Endothelial cell of umbilical vein (primary cell): ENCODE results near the gene ZHX3. TPM values are rescaled to one million over a fixed set of nuclear protein-coding genes. Genes with fewer than 3 reads are reported as not detected.

Experiments
- BruUV-seq: library from RNA; stranded (reverse); fragments of 400-500 nt; replicated peaks from 2 replicates; lab custom pipeline; 2021; lab: Mats Ljungman, UMichigan
- CTCF ChIA-PET: fragments of 300-600, 350-600 bp; sonication (Branson Sonifier 250); formaldehyde crosslinking; loops from one replicate; lab custom pipeline; 2021; ENCODE audit warnings: antibody characterized with exemption, inconsistent platforms; lab: Charles Lee
- POLR2A ChIA-PET: fragments of 300-600, 350-600 bp; sonication (Branson Sonifier 250); formaldehyde crosslinking; loops from one replicate; lab custom pipeline; 2021; ENCODE audit warnings: antibody characterized with exemption, inconsistent platforms; lab: Charles Lee
- DNase-seq: peaks from one replicate; pipeline ENCODE4 v3.0.0-alpha.2; 2011; ENCODE audit warnings: low read depth, low spot score
- FAIRE-seq: peaks from 2 replicates; lab custom pipeline; 2011; peaks lifted over from hg19 to GRCh38; lab: Jason Lieb, UNC
- H2AFZ ChIP-seq: 2 replicates; pipeline ENCODE4 v1.6.0; 2012; ENCODE audit warnings: low read depth, low read length, control low read depth, inconsistent platforms
- H3K27ac ChIP-seq: 2 replicates; pipeline ENCODE4 v1.5.1; 2011; ENCODE audit warnings: low read depth, mild to moderate bottlenecking, control low read depth, low read length, moderate library complexity; ENCODE audit not compliant: insufficient read depth
- H3K27me3 ChIP-seq, 2 experiments: 2 replicates each; pipeline versions ENCODE4 v1.6.0 to v1.6.1; 2011; ENCODE audit warnings: low read length in 2 of 2, mixed read lengths in 1 of 2; ENCODE audit not compliant: control insufficient read depth in 2 of 2, insufficient read depth in 2 of 2
- H3K36me3 ChIP-seq, 2 experiments: 2 replicates in 1 of 2; 3 replicates in 1 of 2; pipeline ENCODE4 v1.5.1; 2011; ENCODE audit warnings: low read length in 2 of 2, mild to moderate bottlenecking in 1 of 2, moderate library complexity in 1 of 2; ENCODE audit not compliant: control insufficient read depth in 2 of 2, insufficient read depth in 2 of 2; ENCODE audit errors: extremely low read depth in 1 of 2
- H3K4me1 ChIP-seq: 3 replicates; pipeline ENCODE4 v1.5.1; 2011; ENCODE audit warnings: mild to moderate bottlenecking, low read length; ENCODE audit not compliant: control insufficient read depth, insufficient read depth; ENCODE audit errors: extremely low read depth
- H3K4me2 ChIP-seq: 2 replicates; pipeline ENCODE4 v1.6.1; 2011; ENCODE audit warnings: low read length, control low read depth, mixed read lengths; ENCODE audit not compliant: insufficient read depth
- H3K4me3 ChIP-seq, 3 experiments: fragments of 200-600 bp in 1 of 3; sonication (generic), shearing (Covaris generic) in 1 of 3; replicated peaks in 1 of 3; 2 replicates each; pipeline ENCODE4 v1.5.1; 2011 to 2016; ENCODE audit warnings: control low read depth in 3 of 3, low read length in 3 of 3, mild to moderate bottlenecking in 2 of 3, inconsistent platforms in 1 of 3, low read depth in 1 of 3, moderate library complexity in 1 of 3; ENCODE audit not compliant: insufficient read depth in 1 of 3
- H3K79me2 ChIP-seq: 2 replicates; pipeline ENCODE4 v1.6.0; 2012; ENCODE audit warnings: low read length, inconsistent platforms; ENCODE audit not compliant: control insufficient read depth, insufficient read depth
- H3K9ac ChIP-seq: replicated peaks from 2 replicates; pipeline ENCODE3; 2011; ENCODE audit warnings: low read length, control low read depth; ENCODE audit not compliant: insufficient read depth; ENCODE audit errors: extremely low read depth
- H3K9me1 ChIP-seq: replicated peaks from 3 replicates; pipeline ENCODE4 v1.6.0; 2011; ENCODE audit warnings: mild to moderate bottlenecking, low read length; ENCODE audit not compliant: control insufficient read depth, insufficient read depth; ENCODE audit errors: extremely low read depth
- H3K9me3 ChIP-seq: replicated peaks from 2 replicates; pipeline ENCODE4 v1.5.1; 2012; ENCODE audit warnings: low read length, inconsistent platforms; ENCODE audit not compliant: control insufficient read depth, insufficient read depth
- H4K20me1 ChIP-seq: replicated peaks from 2 replicates; pipeline ENCODE3; 2011; ENCODE audit warnings: mild to moderate bottlenecking, low read length; ENCODE audit not compliant: control insufficient read depth, insufficient read depth; ENCODE audit errors: extremely low read depth
- CTCF ChIP-seq, 2 donors: IDR thresholded peaks; 1 replicate in 1 of 2; 2 replicates in 1 of 2; pipeline ENCODE4 v1.5.1; 2011; ENCODE audit warnings: low read length in 2 of 2, mild to moderate bottlenecking in 2 of 2, moderate library complexity in 2 of 2, control low read depth in 1 of 2, inconsistent platforms in 1 of 2, low read depth in 1 of 2; ENCODE audit not compliant: insufficient read depth in 1 of 2; ENCODE audit errors: extremely low read depth in 1 of 2
- GATA2 ChIP-seq: IDR thresholded peaks from 2 replicates; pipeline ENCODE4 v1.7.0; 2011; ENCODE audit warnings: low read depth, mild to moderate bottlenecking, moderate library complexity, mixed read lengths, low read length; ENCODE audit not compliant: insufficient read length, insufficient read depth
- JUN ChIP-seq: IDR thresholded peaks from 2 replicates; pipeline ENCODE4 v1.6.1; 2011; ENCODE audit warnings: borderline replicate concordance, low read depth; ENCODE audit not compliant: insufficient read length, insufficient read depth
- MAX ChIP-seq: IDR thresholded peaks from 2 replicates; pipeline ENCODE4 v1.6.1; 2011; ENCODE audit not compliant: insufficient read depth, insufficient read length
- MYC ChIP-seq: IDR thresholded peaks from one replicate; pipeline ENCODE4 v1.6.1; 2011; ENCODE audit warnings: mild to moderate bottlenecking, low read depth, low read length
- POLR2A ChIP-seq: IDR thresholded peaks from 2 replicates; pipeline ENCODE4 v1.6.1; 2012; ENCODE audit warnings: low read depth, mild to moderate bottlenecking, control low read depth, low read length
- POLR2AphosphoS5 ChIP-seq: IDR thresholded peaks from 2 replicates; pipeline ENCODE4 v1.6.1; 2012; ENCODE audit warnings: low read depth, mild to moderate bottlenecking, control low read depth, low read length, moderate library complexity; ENCODE audit not compliant: insufficient read depth
- dilution Hi-C: fragments of 300-500 bp; cut with MboI; formaldehyde crosslinking; loops from one replicate; pipeline ENCODE4 v1.15.0; 2019; ENCODE audit warnings: low sequenced_read_pairs; ENCODE audit not compliant: extremely low pct_ligation_motif_present
- intact Hi-C: fragments of 100-400 bp; cut with micrococcal nuclease; formaldehyde crosslinking; loops from one replicate; pipeline ENCODE4 v1.10.0; 2022
- polyA plus RNA-seq, 4 experiments: library from polyadenylated mRNA; depleted of rRNA in 3 of 4; stranded (reverse) in 3 of 4; unstranded in 1 of 4; fragments of >200 nt; gene quantifications; 2 replicates each; pipeline versions ENCODE4 v1.2.1 to v1.2.3, GENCODE V29; 2011 to 2012; ENCODE audit warnings: missing spikeins in 1 of 4
- total RNA-seq: library from RNA; stranded (reverse); gene quantifications from 2 replicates; pipeline ENCODE4 v1.2.3, GENCODE V29; 2021

ZHX3 gene
- total and polyA plus RNA-seq, 2 donors (not counting 3 experiments of a cell fraction or from before 2014, with no cell fraction given): 7.4 to 17.8 TPM

- FAIRE-seq (no peak), DNase-seq (peak; percentile 47)
- BruUV-seq: no TSS peak
- dilution Hi-C loops (no loop called here), intact Hi-C loops (loop anchor here (1.0 kb wide), 7 partner anchors 23 to 372 kb away; partner anchors contain the start of gene ZHX3)
- H4K20me1 ChIP-seq: no peaks in the 10 kb centered on the region
- TF ChIP-seq POLR2AphosphoS5 (peak; percentile 19), POLR2A (no peak)
- peak within 1 kb of the TSS; percentile 92 for H3K4me2 ChIP-seq
- H3K36me3 ChIP-seq: no peaks in the 10 kb centered on the region
- H3K4me1 ChIP-seq: peaks cover 11% of the 10 kb centered on the region
- peak within 1 kb of the TSS; percentile 96 for H2AFZ ChIP-seq
- H3K27me3 ChIP-seq: no peaks in the 10 kb centered on the region
- no peaks in the 10 kb centered on the region for H3K9me3 ChIP-seq
- H3K9me1 ChIP-seq: no peaks in the 10 kb centered on the region
- ChIA-PET CTCF (interaction anchor here (0.7 to 8.5 kb wide), 35 partner anchors 9 to 375 kb away, joined by 3 to 295 read pairs (median 5); no protein-coding TSS in a partner anchor), POLR2A (interaction anchor here (0.7 to 1.8 kb wide), 2 partner anchors 11 to 169 kb away, joined by 3 to 5 read pairs; no protein-coding TSS in a partner anchor)
- no peaks in the 10 kb centered on the region for H3K79me2 ChIP-seq
- H3K9ac ChIP-seq: peak within 1 kb of the TSS; percentile 53
- H3K4me3 ChIP-seq: peak within 1 kb of the TSS; percentile 18 to 65 (median 20)
- H3K27ac ChIP-seq: no peak within 1 kb of the TSS
Measured at GRCh38 chr20:41340327-41341055, 23.0 kb upstream of the ZHX3 start, which contains the start of gene LPIN3. Gene LPIN3 (plus strand): TSS chr20:41340821. CDS start chr20:41345804, 4,983 bp downstream.

GRCh38 chr20:41339957-41340326 lies 22.4 kb upstream of the ZHX3 start:
- no peaks in the 10 kb centered on the region for H3K36me3 ChIP-seq
- no peaks in the 10 kb centered on the region for H4K20me1 ChIP-seq
- no peak overlapping the region for H3K27ac ChIP-seq
- no peak for TF ChIP-seq POLR2AphosphoS5
- TF ChIP-seq MYC: no peak
- peak; percentile 93 to 97 for TF ChIP-seq CTCF (IDR thresholded peaks at IDR 0.05; ENCODE audit: extremely low read depth in 1 of 2, insufficient read depth in 1 of 2, low read depth in 1 of 2, low read length in 2 of 2)
- no peak for TF ChIP-seq MAX
- TF ChIP-seq JUN: no peak
- no peak for TF ChIP-seq GATA2
- DNase-seq: peak; percentile 62
- BruUV-seq: no TSS peak
- H3K27me3 ChIP-seq: no peaks in the 10 kb centered on the region
- dilution Hi-C loops (no loop called here), intact Hi-C loops (loop anchor here (1.0 kb wide), 7 partner anchors 23 to 372 kb away; partner anchors contain the start of gene ZHX3)
- FAIRE-seq: peak; percentile 88
- no peaks in the 10 kb centered on the region for H3K9me1 ChIP-seq
- H3K4me2 ChIP-seq: peak overlapping the region; percentile 92
- H3K4me3 ChIP-seq: peak overlapping the region; percentile 18 to 65 (median 20)
- ChIA-PET POLR2A (interaction anchor here (0.7 to 1.8 kb wide), 2 partner anchors 10 to 169 kb away, joined by 3 to 5 read pairs; no protein-coding TSS in a partner anchor), CTCF (interaction anchor here (0.6 to 8.5 kb wide), 51 partner anchors 9 to 374 kb away, joined by 3 to 295 read pairs (median 4); partner anchors contain the start of gene ZHX3)
- H3K4me1 ChIP-seq: peaks cover 14% of the 10 kb centered on the region
- peak overlapping the region; percentile 53 for H3K9ac ChIP-seq
- H3K79me2 ChIP-seq: no peaks in the 10 kb centered on the region
- H3K9me3 ChIP-seq: no peaks in the 10 kb centered on the region
- peak overlapping the region; percentile 96 for H2AFZ ChIP-seq
